Loucy (cell line): Measurements from ENCODE around the gene MBOAT7.
"Not testable (repeated sequence)": the region's sequence is repeated elsewhere in the genome, so short reads cannot be mapped to it uniquely, and the experiment has no call there.

Source experiments
- H2AFZ ChIP-seq: fragments of 200-600 bp; sonication (generic); 2 replicates; pipeline ENCODE4 v1.6.0; 2016; ENCODE audit warnings: antibody characterized with exemption, mild to moderate bottlenecking, low read length, moderate library complexity
- H3F3A ChIP-seq: fragments of 200-600 bp; 2 replicates; pipeline ENCODE4 v1.6.0; 2016; ENCODE audit warnings: antibody characterized with exemption, low read depth, mild to moderate bottlenecking
- H3K27me3 ChIP-seq: fragments of 200-600 bp; sonication (generic); 2 replicates; pipeline ENCODE4 v1.6.1; 2014; ENCODE audit warnings: low read length, mild to moderate bottlenecking; ENCODE audit not compliant: insufficient read depth, poor library complexity, severe bottlenecking
- H3K36me3 ChIP-seq: fragments of 200-600 bp; sonication (generic); 2 replicates; pipeline ENCODE4 v1.6.1; 2016; ENCODE audit warnings: low read length; ENCODE audit not compliant: insufficient read depth
- H3K4me1 ChIP-seq: fragments of 200-600 bp; sonication (generic); 2 replicates; pipeline ENCODE4 v1.5.1; 2014; ENCODE audit warnings: low read length, mild to moderate bottlenecking; ENCODE audit not compliant: insufficient read depth, poor library complexity, severe bottlenecking
- H3K4me2 ChIP-seq: fragments of 200-600 bp; sonication (generic); 2 replicates; pipeline ENCODE4 v1.6.0; 2014; ENCODE audit warnings: antibody characterized with exemption, low read length, low read depth, mild to moderate bottlenecking; ENCODE audit not compliant: poor library complexity, severe bottlenecking
- H3K4me3 ChIP-seq: fragments of 200-600 bp; sonication (generic); 2 replicates; pipeline ENCODE4 v1.5.1; 2014; ENCODE audit warnings: low read length, mild to moderate bottlenecking, mixed read lengths; ENCODE audit not compliant: poor library complexity, severe bottlenecking
- H3K79me2 ChIP-seq: fragments of 200-600 bp; sonication (generic); 2 replicates; pipeline ENCODE4 v1.6.1; 2014; ENCODE audit warnings: low read length; ENCODE audit not compliant: insufficient read depth
- H3K9ac ChIP-seq: fragments of 200-600 bp; sonication (generic); 2 replicates; pipeline ENCODE4 v1.6.0; 2014; ENCODE audit warnings: mild to moderate bottlenecking, low read depth, low read length, moderate library complexity; ENCODE audit not compliant: poor library complexity, severe bottlenecking
- H3K9me2 ChIP-seq: fragments of 200-600 bp; sonication (generic); replicated peaks from 2 replicates; pipeline ENCODE4 v1.6.1; 2016; ENCODE audit warnings: low read depth, low read length, mixed read lengths
- H3K9me3 ChIP-seq: fragments of 200-600 bp; sonication (generic); 2 replicates; pipeline ENCODE4 v1.6.1; 2014; ENCODE audit warnings: mild to moderate bottlenecking, antibody characterized with exemption, low read length, low read depth; ENCODE audit not compliant: insufficient read depth
- H4K20me1 ChIP-seq: fragments of 200-600 bp; sonication (generic); 2 replicates; pipeline ENCODE4 v1.6.0; 2014; ENCODE audit warnings: antibody characterized with exemption, low read length, mild to moderate bottlenecking; ENCODE audit not compliant: insufficient read depth, poor library complexity, severe bottlenecking
- CTCF ChIP-seq: fragments of 200-600 bp; sonication (generic); conservative IDR thresholded peaks from 2 replicates; pipeline ENCODE4 v1.5.1; 2014; ENCODE audit warnings: mild to moderate bottlenecking, antibody characterized with exemption, low read length
- EZH2phosphoT487 ChIP-seq: fragments of 200-600 bp; IDR thresholded peaks from 2 replicates; pipeline ENCODE4 v1.6.1; 2018; ENCODE audit warnings: antibody characterized with exemption, mild to moderate bottlenecking, moderate library complexity, borderline replicate concordance

Gene MBOAT7

GRCh38 chr19:54186351-54186750 is 3.0 kb downstream of the MBOAT7 start:
- H3K4me2 ChIP-seq: peak overlapping the region; percentile 84
- H3K27me3 ChIP-seq: no peaks in the 10 kb centered on the region
- H3K9ac ChIP-seq: peak overlapping the region; percentile 95
- H3K9me2 ChIP-seq: no peaks in the 10 kb centered on the region
- peaks cover 3% of the 10 kb centered on the region; the same call in 1 of the 2 replicates for H3K36me3 ChIP-seq
- H3K4me3 ChIP-seq: peak overlapping the region; percentile 82
- H3K79me2 ChIP-seq: peaks cover 29% of the 10 kb centered on the region
- peaks cover 14% of the 10 kb centered on the region for H3K4me1 ChIP-seq
- H3F3A ChIP-seq: no peaks in the 10 kb centered on the region
- H4K20me1 ChIP-seq: peaks cover 13% of the 10 kb centered on the region
- H2AFZ ChIP-seq: no peak overlapping the region
- H3K9me3 ChIP-seq: no peaks in the 10 kb centered on the region
- TF ChIP-seq EZH2phosphoT487: no peak
- TF ChIP-seq CTCF: no peak

- H3K9me2 ChIP-seq: no peaks in the 10 kb centered on the region
- H3K4me1 ChIP-seq: peaks cover 13% of the 10 kb centered on the region
- no peak for TF ChIP-seq CTCF
- TF ChIP-seq EZH2phosphoT487: no peak
- no peak overlapping the region for H3K9ac ChIP-seq
- no peaks in the 10 kb centered on the region for H3K9me3 ChIP-seq
- no peaks in the 10 kb centered on the region for H3K27me3 ChIP-seq
- H3F3A ChIP-seq: no peaks in the 10 kb centered on the region
- no peak overlapping the region for H3K4me3 ChIP-seq
- peaks cover 3% of the 10 kb centered on the region; the same call in 1 of the 2 replicates for H3K36me3 ChIP-seq
- H4K20me1 ChIP-seq: peaks cover 10% of the 10 kb centered on the region
- no peak overlapping the region for H3K4me2 ChIP-seq
- no peak overlapping the region for H2AFZ ChIP-seq
- peaks cover 23% of the 10 kb centered on the region for H3K79me2 ChIP-seq
Observed at GRCh38 chr19:54183431-54183830, 5.9 kb downstream of the MBOAT7 start.

- H3K79me2 ChIP-seq, H4K20me1 ChIP-seq, H3K36me3 ChIP-seq: not testable (repeated sequence)
Observed at GRCh38 chr19:54181894-54182293, 7.5 kb downstream of the MBOAT7 start.

GRCh38 chr19:54180691-54181091 is 8.7 kb downstream of the MBOAT7 start:
- TF ChIP-seq EZH2phosphoT487 (no peak), CTCF (no peak)
- H3K9me2 ChIP-seq: no peaks in the 10 kb centered on the region
- no peak overlapping the region for H3K4me3 ChIP-seq
- no peaks in the 10 kb centered on the region for H3K9me3 ChIP-seq
- H3K79me2 ChIP-seq: no peaks in the 10 kb centered on the region
- H3K27me3 ChIP-seq: no peaks in the 10 kb centered on the region
- H3F3A ChIP-seq: no peaks in the 10 kb centered on the region
- H3K4me1 ChIP-seq: no peaks in the 10 kb centered on the region
- H3K4me2 ChIP-seq: no peak overlapping the region
- no peak overlapping the region for H3K9ac ChIP-seq
- H4K20me1 ChIP-seq: peaks cover 4% of the 10 kb centered on the region
- H3K36me3 ChIP-seq: peaks cover 3% of the 10 kb centered on the region; the same call in 1 of the 2 replicates
- no peak overlapping the region for H2AFZ ChIP-seq

More at GRCh38 chr19:54181894-54182293, 7.5 kb downstream of the MBOAT7 start:
- not testable (repeated sequence) for H2AFZ ChIP-seq, H3K9me3 ChIP-seq, H3K9ac ChIP-seq, H3F3A ChIP-seq, H3K4me1 ChIP-seq, H3K4me2 ChIP-seq, H3K27me3 ChIP-seq, H3K4me3 ChIP-seq, H3K9me2 ChIP-seq
